B cell (primary cell): Measurements from ENCODE around the gene ZNF655. TPM values are rescaled to one million over a fixed set of nuclear protein-coding genes. Genes with fewer than 3 reads are reported as not detected.

Source experiments
- ATAC-seq: fragments of 200-7000 bp; cut with Tn5 transposase; one replicate; pipeline ENCODE4 v1.10.0; 2021; ENCODE audit warnings: low read depth, mild to moderate bottlenecking, moderate number of reproducible peaks, moderate library complexity
- CTCF ChIA-PET: fragments of 350-600 bp; sonication (Branson Sonifier 250); formaldehyde crosslinking; loops from one replicate; lab custom pipeline; 2021; ENCODE audit warnings: antibody characterized with exemption, inconsistent platforms; lab: Charles Lee
- POLR2A ChIA-PET: fragments of 350-600 bp; sonication (Branson Sonifier 250); formaldehyde crosslinking; loops from one replicate; lab custom pipeline; 2021; ENCODE audit warnings: antibody characterized with exemption; lab: Charles Lee
- DNase-seq: peaks from one replicate; pipeline ENCODE4 v3.0.0; 2013
- H2AFZ ChIP-seq: 2 replicates; pipeline ENCODE4 v1.6.1; 2012; ENCODE audit warnings: mild to moderate bottlenecking, low read depth, low read length; ENCODE audit not compliant: insufficient read depth, poor library complexity, severe bottlenecking
- H3K27ac ChIP-seq, 2 donors: 1 replicate in 1 of 2; 2 replicates in 1 of 2; pipeline ENCODE4 v1.5.1; 2012 to 2013; ENCODE audit warnings: low read length in 2 of 2, mild to moderate bottlenecking in 2 of 2, moderate library complexity in 1 of 2
- H3K27me3 ChIP-seq, 4 experiments: fragments of 200-600 bp in 1 of 4; sonication (generic) in 1 of 4; replicated peaks in 1 of 4; 1 replicate in 2 of 4; 2 replicates in 2 of 4; pipeline versions ENCODE4 v1.6.1 to v1.7.0; 2013 to 2016; ENCODE audit warnings: low read length in 3 of 4, mild to moderate bottlenecking in 2 of 4, mixed read lengths in 1 of 4, moderate library complexity in 1 of 4; ENCODE audit not compliant: insufficient read depth in 4 of 4, control insufficient read depth in 3 of 4; ENCODE audit errors: control extremely low read depth in 1 of 4
- H3K36me3 ChIP-seq, 2 experiments: replicated peaks in 1 of 2; 1 replicate in 1 of 2; 2 replicates in 1 of 2; pipeline versions ENCODE4 v1.6.1 to v1.7.1; 2013; ENCODE audit warnings: low read length in 1 of 2; ENCODE audit not compliant: insufficient read depth in 2 of 2, control insufficient read depth in 1 of 2; ENCODE audit errors: control extremely low read depth in 1 of 2, extremely low read depth in 1 of 2
- H3K4me1 ChIP-seq, 2 donors: fragments of 200-600 bp in 1 of 2; sonication (generic) in 1 of 2; 1 replicate in 1 of 2; 2 replicates in 1 of 2; pipeline versions ENCODE4 v1.5.1 to v1.6.1; 2013 to 2017; ENCODE audit warnings: low read length in 2 of 2; ENCODE audit not compliant: control insufficient read depth in 2 of 2, insufficient read depth in 2 of 2
- H3K4me2 ChIP-seq: replicated peaks from 2 replicates; pipeline ENCODE3; 2012; ENCODE audit warnings: mild to moderate bottlenecking, low read depth, low read length; ENCODE audit not compliant: poor library complexity, severe bottlenecking
- H3K4me3 ChIP-seq, 5 experiments: fragments of 200-600 bp in 1 of 5; sonication (generic) in 1 of 5; 1 replicate in 3 of 5; 2 replicates in 2 of 5; pipeline versions ENCODE4 v1.5.1 to v1.7.0; 2011 to 2016; ENCODE audit warnings: low read length in 4 of 5, mild to moderate bottlenecking in 4 of 5, low read depth in 2 of 5, control low read depth in 1 of 5, moderate library complexity in 1 of 5; ENCODE audit not compliant: insufficient read depth in 1 of 5; ENCODE audit errors: control extremely low read depth in 1 of 5, extremely low read depth in 1 of 5
- H3K79me2 ChIP-seq: fragments of 200-600 bp; sonication (generic); one replicate; pipeline ENCODE4 v1.6.0; 2016; ENCODE audit warnings: low read length; ENCODE audit not compliant: control insufficient read depth, insufficient read depth
- H3K9ac ChIP-seq: fragments of 200-600 bp; sonication (generic); 2 replicates; pipeline ENCODE4 v1.6.1; 2017; ENCODE audit warnings: mild to moderate bottlenecking, low read length, moderate library complexity
- H3K9me3 ChIP-seq, 3 donors: one replicate each; pipeline versions ENCODE4 v1.6.1 to v1.7.1; 2013; ENCODE audit warnings: low read length in 2 of 3; ENCODE audit not compliant: control insufficient read depth in 2 of 3, insufficient read depth in 1 of 3; ENCODE audit errors: control extremely low read depth in 1 of 3
- H4K20me1 ChIP-seq: 2 replicates; pipeline ENCODE4 v1.6.0; 2012; ENCODE audit warnings: mild to moderate bottlenecking, low read length; ENCODE audit not compliant: insufficient read depth, control insufficient read depth, poor library complexity, severe bottlenecking
- H3K27ac Mint-ChIP-seq: one replicate; pipeline ENCODE4 v1.8.0; 2021; ENCODE audit warnings: mixed read lengths
- H3K27me3 Mint-ChIP-seq: one replicate; pipeline ENCODE4 v1.8.0; 2021; ENCODE audit warnings: mixed read lengths
- H3K4me1 Mint-ChIP-seq: one replicate; pipeline ENCODE4 v1.8.0; 2021; ENCODE audit warnings: mixed read lengths
- H3K4me3 Mint-ChIP-seq: one replicate; pipeline ENCODE4 v1.8.0; 2021; ENCODE audit warnings: mixed read lengths
- H3K9me3 Mint-ChIP-seq: one replicate; pipeline ENCODE4 v1.8.0; 2022; ENCODE audit warnings: mixed read lengths; ENCODE audit not compliant: insufficient read depth
- EZH2 ChIP-seq: IDR thresholded peaks from 2 replicates; pipeline ENCODE4 v1.6.1; 2012; ENCODE audit warnings: borderline replicate concordance, low read depth, mild to moderate bottlenecking, moderate library complexity, low read length; ENCODE audit not compliant: insufficient read depth, poor library complexity, severe bottlenecking
- WGBS: methylation state at CpG from one replicate; pipeline ENCODE4 v1.1.5; 2013; ENCODE audit warnings: missing lambda C conversion rate; ENCODE audit not compliant: insufficient coverage; 5-methylcytosine and 5-hydroxymethylcytosine counted together
- intact Hi-C: fragments of 100-400 bp; cut with micrococcal nuclease; formaldehyde crosslinking; loops from one replicate; pipeline ENCODE4 v1.10.0; 2022
- polyA plus RNA-seq: library from polyadenylated mRNA; depleted of rRNA; stranded (reverse); fragments of >200 nt; gene quantifications from 2 replicates; pipeline ENCODE4 v1.2.3, GENCODE V29; 2012
- total RNA-seq, 2 donors: library from RNA; stranded (reverse); fragments of 120-200 nt in 1 of 2; gene quantifications; 1 replicate in 1 of 2; 2 replicates in 1 of 2; pipeline versions ENCODE4 v1.2.3 to v1.2.4, GENCODE V29; 2013 to 2022
- TF ChIP-seq, protein P1 (sequence below): fragments of 200-600 bp; IDR thresholded peaks from one replicate; pipeline ENCODE4 v1.8.0; 2022; ENCODE audit warnings: antibody characterized with exemption, mild to moderate bottlenecking

The ZNF655 gene
- total and polyA plus RNA-seq, 2 donors (not counting 1 experiment from before 2014, with no cell fraction given), result 125 to 150 TPM

DNA sequence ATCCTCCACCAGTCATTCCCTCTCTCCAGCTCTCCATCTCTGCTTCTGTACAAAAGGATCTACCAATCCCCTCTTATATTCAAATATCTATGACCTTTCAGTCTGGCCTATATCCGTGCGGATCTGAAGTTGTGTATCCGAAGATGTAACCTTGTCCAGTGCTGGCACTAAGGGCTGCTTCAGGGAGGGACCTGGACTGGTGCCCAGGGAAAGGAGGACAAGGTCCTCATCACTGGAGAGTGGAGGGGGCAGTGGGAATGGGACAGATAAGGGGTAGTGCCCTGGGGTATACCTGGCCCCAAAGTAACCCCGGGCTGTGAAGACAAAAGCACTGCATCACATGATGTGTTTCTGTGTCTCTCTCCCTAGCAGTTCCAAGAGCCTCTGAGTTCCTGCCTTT lies 41.4 kb downstream of the ZNF655 start:
- POLR2A ChIA-PET, result no interaction called here
- CTCF ChIA-PET, result interaction anchor here (0.6 kb wide), 1 partner anchor 213 kb away, joined by 5 read pairs; no protein-coding TSS in a partner anchor
- Mint-ChIP-seq H3K27ac (no peak overlapping the region), H3K4me3 (no peak overlapping the region), H3K27me3 (no peaks in the 10 kb centered on the region), H3K4me1 (no peaks in the 10 kb centered on the region), H3K9me3 (no peaks in the 10 kb centered on the region)
- H3K9ac ChIP-seq, result no peak overlapping the region
- no peaks in the 10 kb centered on the region for H3K36me3 ChIP-seq
- WGBS, result 100% methylated on average over 3 of the region's 4 CpGs
- H3K79me2 ChIP-seq, result no peaks in the 10 kb centered on the region
- no peak for TF ChIP-seq EZH2
- TF ChIP-seq, protein P1, sequence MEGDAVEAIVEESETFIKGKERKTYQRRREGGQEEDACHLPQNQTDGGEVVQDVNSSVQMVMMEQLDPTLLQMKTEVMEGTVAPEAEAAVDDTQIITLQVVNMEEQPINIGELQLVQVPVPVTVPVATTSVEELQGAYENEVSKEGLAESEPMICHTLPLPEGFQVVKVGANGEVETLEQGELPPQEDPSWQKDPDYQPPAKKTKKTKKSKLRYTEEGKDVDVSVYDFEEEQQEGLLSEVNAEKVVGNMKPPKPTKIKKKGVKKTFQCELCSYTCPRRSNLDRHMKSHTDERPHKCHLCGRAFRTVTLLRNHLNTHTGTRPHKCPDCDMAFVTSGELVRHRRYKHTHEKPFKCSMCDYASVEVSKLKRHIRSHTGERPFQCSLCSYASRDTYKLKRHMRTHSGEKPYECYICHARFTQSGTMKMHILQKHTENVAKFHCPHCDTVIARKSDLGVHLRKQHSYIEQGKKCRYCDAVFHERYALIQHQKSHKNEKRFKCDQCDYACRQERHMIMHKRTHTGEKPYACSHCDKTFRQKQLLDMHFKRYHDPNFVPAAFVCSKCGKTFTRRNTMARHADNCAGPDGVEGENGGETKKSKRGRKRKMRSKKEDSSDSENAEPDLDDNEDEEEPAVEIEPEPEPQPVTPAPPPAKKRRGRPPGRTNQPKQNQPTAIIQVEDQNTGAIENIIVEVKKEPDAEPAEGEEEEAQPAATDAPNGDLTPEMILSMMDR, result no peak
- H4K20me1 ChIP-seq, result no peaks in the 10 kb centered on the region
- H3K27me3 ChIP-seq, result no peaks in the 10 kb centered on the region
- no peaks in the 10 kb centered on the region for H3K4me1 ChIP-seq
- no peak for DNase-seq
- no peak overlapping the region for H2AFZ ChIP-seq
- intact Hi-C loops, result no loop called here
- H3K9me3 ChIP-seq, result peaks cover 0 to 5% (median 0%) of the 10 kb centered on the region in 3 donors
- H3K4me2 ChIP-seq, result no peak overlapping the region
- H3K27ac ChIP-seq, result no peak overlapping the region
- no peak for ATAC-seq
- no peak overlapping the region for H3K4me3 ChIP-seq

- Histone ChIP-seq H3K27me3 (no peaks in the 10 kb centered on the region), H2AFZ (no peak overlapping the region), H3K79me2 (no peaks in the 10 kb centered on the region), H3K9me3 (peaks cover 0 to 5% (median 0%) of the 10 kb centered on the region in 3 donors), H3K27ac (no peak overlapping the region), H3K36me3 (no peaks in the 10 kb centered on the region), H4K20me1 (no peaks in the 10 kb centered on the region), H3K4me2 (no peak overlapping the region), H3K4me3 (no peak overlapping the region), H3K4me1 (no peaks in the 10 kb centered on the region), H3K9ac (no peak overlapping the region)
- DNase-seq (no peak), ATAC-seq (no peak)
- no peak overlapping the region for H3K27ac Mint-ChIP-seq
- intact Hi-C loops, result no loop called here
- no peaks in the 10 kb centered on the region for H3K9me3 Mint-ChIP-seq
- WGBS, result 79% methylated on average over 6 of the region's 7 CpGs
- TF ChIP-seq, protein P1, result no peak
- ChIA-PET POLR2A (no interaction called here), CTCF (no interaction called here)
- peaks cover 4% of the 10 kb centered on the region for H3K27me3 Mint-ChIP-seq
- H3K4me3 Mint-ChIP-seq, result no peak overlapping the region
- no peaks in the 10 kb centered on the region for H3K4me1 Mint-ChIP-seq
Observed at GRCh38 chr7:99601656-99602310, 43.3 kb downstream of the ZNF655 start.
